RPMI8226 (cell line): ENCODE data around the gene AVP.

Experiments used
- DNase-seq: peaks from one replicate; pipeline ENCODE4 v3.0.0-alpha.2; 2015

Gene AVP

GRCh38 chr20:3047486-3048419 is 36.8 kb downstream of the AVP start:
- no peak for DNase-seq

DNA sequence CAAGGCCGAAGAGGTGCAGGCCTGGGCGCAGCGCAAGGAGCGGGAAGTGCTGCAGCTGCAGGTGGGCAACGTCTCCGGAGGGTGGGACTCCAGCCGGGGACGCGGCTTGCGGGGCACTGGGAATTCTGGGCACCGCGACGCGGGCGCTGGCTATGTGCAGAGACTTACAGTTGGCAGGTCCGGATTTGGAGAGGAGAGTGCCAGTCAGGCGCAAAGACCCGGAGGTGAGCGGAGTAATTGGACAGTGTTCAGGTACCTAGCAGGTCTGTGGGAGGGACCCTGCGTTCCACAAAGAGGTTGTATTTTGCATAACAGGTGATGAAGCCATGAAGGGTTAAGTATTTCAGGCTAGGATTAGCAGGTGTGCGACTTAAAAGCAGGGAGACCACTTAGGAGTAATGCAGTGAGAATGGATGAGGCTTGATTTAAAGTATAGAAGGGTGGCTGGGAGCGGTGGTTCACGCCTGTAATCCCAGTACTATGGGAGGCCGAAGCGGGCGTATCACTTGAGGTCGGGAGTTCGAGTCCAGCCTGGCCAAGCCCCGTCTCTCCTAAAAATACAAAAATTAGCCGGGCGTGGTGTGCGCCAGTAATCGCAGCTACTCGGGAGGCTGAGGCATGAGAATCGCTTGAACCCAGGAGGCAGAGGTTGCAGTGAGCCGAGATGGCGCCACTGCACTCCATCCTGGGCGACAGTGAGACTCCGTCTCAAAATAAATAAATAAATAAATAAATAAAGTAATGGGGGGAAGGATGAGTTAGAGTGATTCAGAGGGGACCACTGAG is 37.7 kb downstream of the AVP start:
- DNase-seq: peak; percentile 28

GRCh38 chr20:3045816-3046676 is 38.5 kb downstream of the AVP start, which contains the start of gene MRPS26:
MRPS26 (plus strand) TSS chr20:3046052; CDS start chr20:3046069, 17 bp downstream.
- peak; percentile 95 for DNase-seq

GRCh38 chr20:3045042-3045815 is 39.3 kb downstream of the AVP start:
- peak; percentile 77 for DNase-seq

DNA sequence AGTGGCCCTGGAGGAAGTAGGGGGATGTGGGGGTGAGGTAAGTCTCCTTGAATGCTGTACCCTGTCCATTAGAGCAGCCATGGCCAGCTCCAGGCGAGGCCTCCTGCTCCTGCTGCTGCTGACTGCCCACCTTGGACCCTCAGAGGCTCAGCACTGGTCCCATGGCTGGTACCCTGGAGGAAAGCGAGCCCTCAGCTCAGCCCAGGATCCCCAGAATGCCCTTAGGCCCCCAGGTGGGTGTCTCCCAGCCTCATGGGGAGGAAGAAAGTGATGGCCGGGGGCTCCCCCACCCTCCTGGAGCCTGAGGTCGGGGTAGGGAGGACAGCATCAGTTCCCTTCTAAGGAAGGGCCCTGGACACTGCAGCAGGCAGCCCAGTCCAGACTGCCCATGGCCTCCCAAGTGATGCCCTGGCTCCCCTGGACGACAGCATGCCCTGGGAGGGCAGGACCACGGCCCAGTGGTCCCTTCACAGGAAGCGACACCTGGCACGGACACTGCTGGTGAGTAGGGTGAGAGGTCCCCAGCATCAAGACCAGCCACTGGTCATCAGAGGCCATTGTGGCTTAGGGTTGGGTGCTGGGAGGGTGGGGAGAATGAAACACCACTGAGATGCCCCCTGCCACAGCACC is 40.1 kb downstream of the AVP start:
- DNase-seq: no peak

GRCh38 chr20:3043322-3043721 is 41.2 kb downstream of the AVP start, which contains the start of gene GNRH2:
GNRH2 (plus strand) TSS chr20:3043622; CDS start chr20:3044415, 793 bp downstream.
- no peak for DNase-seq

DNA sequence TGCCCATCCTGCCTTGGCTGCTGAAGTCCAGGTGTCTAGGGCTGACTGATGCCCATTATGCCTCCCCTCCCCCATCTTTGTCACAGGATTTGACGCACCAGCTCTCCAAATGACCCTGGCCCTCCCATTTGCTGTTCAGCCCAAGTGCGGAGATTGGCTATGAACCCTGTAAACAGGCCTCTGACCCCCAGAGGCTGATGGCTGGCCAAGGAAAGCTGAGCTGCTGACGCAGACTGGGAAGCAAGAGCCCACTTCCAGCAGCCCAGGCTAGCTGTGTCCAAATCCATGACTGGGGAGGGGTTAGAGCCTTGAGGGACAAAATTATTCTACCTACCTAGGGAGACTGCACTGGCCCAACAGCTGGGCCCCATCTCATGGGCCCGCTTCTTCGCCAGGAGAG is 41.9 kb downstream of the AVP start:
- DNase-seq: no peak

DNA sequence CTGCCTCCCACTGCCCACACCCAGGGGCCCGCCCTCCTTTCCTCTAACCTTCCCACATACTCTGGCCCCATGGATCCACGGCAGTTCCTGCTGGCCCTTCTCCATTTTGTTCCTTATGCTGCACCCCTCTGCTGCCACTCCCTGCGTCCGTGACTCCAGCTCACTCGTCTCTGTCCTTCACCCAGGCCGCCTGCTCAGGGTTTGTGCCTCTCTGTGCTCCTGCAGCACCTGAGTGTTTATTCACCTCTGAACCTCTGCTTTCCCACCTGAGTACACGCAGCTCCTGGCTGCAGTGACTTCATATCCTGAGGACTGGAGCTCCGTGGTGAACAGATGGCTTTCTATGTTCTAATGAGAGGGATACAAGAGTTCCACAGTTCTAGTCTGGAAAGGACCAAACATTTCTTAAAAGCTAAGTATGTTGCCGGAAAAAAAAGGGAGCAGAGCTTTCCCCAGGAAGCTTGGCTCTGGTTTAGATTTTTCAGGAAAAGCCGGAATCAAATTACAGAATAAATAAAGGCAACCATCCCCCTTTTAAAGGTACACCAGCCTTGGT is 42.6 kb downstream of the AVP start:
- no peak for DNase-seq

DNA sequence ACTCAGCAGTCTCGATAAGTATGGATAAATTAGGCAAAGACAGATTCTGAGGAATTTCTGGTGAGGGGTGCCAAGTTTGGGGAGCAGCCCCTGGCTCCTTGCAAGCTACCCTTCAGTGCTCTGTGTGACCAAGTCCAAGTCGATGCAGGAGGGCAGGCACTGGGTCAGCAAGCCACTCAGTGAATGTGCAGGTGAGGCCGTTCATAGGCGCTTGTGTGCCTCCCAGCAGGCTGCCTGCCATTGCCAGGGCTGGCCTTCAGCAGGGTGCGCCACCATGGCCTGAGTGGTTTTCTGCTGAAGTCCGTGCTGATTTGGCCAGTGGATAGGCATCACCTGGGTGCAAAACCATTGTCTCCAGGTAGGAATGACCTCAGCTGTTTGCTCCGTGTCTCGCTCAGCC is 44.4 kb downstream of the AVP start:
- DNase-seq: no peak

- DNase-seq: no peak
Observed at GRCh38 chr20:3039426-3039825, 45.1 kb downstream of the AVP start.

DNA sequence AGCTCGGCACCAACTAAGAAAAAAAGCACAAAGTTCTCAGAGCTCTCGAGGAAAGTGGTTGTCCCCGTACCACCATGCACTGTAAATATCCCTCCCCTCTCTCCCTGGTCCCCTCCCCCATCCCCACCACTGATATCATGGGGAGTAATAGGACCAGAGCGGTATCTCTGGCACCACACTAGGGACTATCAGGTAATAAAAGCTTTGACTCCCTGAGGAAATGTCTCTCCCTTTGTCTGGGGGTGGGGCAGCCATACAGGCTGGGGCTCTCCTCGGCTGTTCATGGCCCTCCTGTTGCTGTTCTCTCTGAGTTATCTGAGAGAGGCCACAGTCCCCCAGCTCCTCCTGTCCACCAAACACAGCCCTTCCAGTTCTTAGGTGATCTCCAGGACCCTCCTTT is 46.1 kb downstream of the AVP start:
- DNase-seq: no peak

DNA sequence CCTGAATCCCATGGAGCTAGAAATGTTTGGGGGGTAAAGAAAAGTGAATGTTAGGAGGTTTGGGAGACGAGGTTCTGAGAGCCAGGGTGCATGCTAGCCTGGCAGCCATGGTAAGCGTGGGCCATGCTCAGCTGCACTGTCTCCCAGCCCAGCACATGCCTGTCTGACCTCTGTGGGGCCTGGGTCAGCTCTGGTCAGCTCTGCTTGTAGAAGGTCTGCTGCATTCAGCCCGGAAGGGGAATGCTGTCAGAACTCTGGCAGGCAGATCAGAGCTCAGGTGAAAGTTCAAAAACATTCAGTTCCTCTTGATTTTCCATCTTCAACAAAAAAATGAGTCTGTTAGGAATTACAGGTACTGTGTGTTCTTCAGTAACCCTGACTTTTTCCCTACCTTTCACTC is 46.9 kb downstream of the AVP start:
- no peak for DNase-seq

GRCh38 chr20:3032624-3033023 is 51.9 kb downstream of the AVP start:
- DNase-seq: no peak
